ENCODE measurements around the gene KIF2C.

DNA sequence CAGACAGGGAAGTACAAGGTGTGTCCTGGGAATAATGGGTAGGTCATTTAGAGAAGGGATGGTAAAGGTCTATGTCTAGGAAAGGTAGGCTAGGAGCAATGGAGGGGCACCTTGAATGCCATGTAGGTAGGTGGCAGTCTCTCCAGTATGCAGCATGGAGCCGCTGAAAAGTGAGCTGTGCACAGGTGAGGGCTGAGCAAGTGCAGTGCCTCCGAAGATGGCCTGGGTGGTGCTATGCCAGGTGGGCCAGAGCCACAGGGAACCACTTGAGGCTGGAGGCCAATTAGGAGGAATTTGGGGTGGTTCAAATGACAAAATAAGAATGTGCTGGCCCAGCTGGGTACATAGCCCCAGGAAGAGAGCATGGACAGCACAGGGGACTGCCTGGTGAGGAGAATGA lies 33.7 kb upstream of the KIF2C start:
- TF ChIP-seq, protein P1, sequence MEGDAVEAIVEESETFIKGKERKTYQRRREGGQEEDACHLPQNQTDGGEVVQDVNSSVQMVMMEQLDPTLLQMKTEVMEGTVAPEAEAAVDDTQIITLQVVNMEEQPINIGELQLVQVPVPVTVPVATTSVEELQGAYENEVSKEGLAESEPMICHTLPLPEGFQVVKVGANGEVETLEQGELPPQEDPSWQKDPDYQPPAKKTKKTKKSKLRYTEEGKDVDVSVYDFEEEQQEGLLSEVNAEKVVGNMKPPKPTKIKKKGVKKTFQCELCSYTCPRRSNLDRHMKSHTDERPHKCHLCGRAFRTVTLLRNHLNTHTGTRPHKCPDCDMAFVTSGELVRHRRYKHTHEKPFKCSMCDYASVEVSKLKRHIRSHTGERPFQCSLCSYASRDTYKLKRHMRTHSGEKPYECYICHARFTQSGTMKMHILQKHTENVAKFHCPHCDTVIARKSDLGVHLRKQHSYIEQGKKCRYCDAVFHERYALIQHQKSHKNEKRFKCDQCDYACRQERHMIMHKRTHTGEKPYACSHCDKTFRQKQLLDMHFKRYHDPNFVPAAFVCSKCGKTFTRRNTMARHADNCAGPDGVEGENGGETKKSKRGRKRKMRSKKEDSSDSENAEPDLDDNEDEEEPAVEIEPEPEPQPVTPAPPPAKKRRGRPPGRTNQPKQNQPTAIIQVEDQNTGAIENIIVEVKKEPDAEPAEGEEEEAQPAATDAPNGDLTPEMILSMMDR (IDR thresholded peaks at IDR 0.05): no peak
- no peak for TF ChIP-seq POLR2A (IDR thresholded peaks at IDR 0.05)
